Skin of body (tissue), 2 donors: ENCODE results near the gene STYXL1. TPM values are rescaled to one million over a fixed set of nuclear protein-coding genes. Genes with fewer than 3 reads are reported as not detected.
"Not testable (repeated sequence)": the region's sequence is repeated elsewhere in the genome, so short reads cannot be mapped to it uniquely, and the experiment has no call there.

Source experiments
- DNase-seq: peaks from one replicate; lab custom pipeline; 2025; lab: John Stamatoyannopoulos, UW
- total RNA-seq: library from RNA; depleted of rRNA; stranded (reverse); fragments of >200 nt; gene quantifications from one replicate; pipeline ENCODE4 v1.2.3, GENCODE V29; 2014

STYXL1 gene
- total RNA-seq, 1 donor from 2014 or later = 20.1 TPM

- peak; percentile 10 for DNase-seq
These were observed 10.5 kb downstream of the STYXL1 start for GRCh38 chr7:76037310-76037709.

DNA sequence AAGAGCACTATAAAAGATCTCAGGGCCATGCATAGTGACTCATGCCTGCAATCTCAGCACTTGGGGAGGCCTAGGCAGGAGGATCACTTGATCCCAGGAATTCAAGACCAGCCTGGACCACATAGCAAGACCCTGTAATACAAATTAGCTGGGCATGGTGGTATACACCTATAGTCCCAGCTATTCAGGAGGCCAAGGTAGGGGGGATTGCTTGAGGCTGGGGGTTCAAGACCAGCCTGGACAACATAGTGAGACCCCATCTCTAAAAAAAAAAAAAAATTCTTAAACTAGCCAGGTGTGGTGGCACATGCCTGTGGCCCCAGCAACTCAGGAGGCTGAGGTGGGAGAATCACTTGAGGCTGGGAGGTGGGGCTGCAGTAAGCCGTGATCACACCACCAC lies 15.8 kb downstream of the STYXL1 start:
- DNase-seq = no peak

GRCh38 chr7:76029682-76030081 lies 18.1 kb downstream of the STYXL1 start:
- not testable (repeated sequence) for DNase-seq

- DNase-seq = no peak
These were observed 24.8 kb downstream of the STYXL1 start for GRCh38 chr7:76023002-76023401.

GRCh38 chr7:76022026-76022780 lies 25.6 kb downstream of the STYXL1 start:
- no peak for DNase-seq

DNA sequence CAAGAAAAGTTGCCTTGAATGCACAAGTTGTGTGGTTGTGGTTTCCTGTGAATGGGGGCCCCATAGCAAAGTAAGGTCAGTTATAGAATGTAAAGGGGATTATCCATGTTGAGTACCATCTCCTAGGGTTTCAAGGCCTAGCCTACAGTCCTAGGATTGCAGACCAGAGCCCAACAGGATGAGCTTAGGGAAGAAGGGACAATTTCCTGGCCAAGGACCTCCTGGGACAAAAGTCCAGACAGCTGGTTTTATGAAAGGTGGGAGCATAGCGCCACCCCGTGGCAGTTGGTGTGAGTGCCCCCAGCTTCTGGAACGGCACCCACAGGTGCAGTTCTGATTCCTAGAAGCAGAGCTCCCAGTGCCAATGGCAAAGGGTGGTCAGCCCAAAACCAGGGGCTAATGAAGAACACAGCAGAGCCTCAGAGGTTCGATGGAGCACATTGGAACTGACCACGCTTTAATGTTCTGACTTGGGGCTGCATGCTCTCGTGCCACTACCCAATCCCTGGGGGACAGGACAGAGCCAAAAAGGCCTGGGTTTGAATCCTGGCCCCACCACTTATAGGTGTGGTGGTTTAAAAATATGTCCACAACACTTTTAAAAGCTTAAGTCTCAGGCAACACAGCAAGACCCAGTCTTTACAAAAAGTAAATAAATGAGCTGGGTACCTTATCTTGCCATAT lies 27.6 kb downstream of the STYXL1 start:
- DNase-seq = peak; percentile 28

GRCh38 chr7:76018520-76018919 lies 29.3 kb downstream of the STYXL1 start:
- not testable (repeated sequence) for DNase-seq

DNA sequence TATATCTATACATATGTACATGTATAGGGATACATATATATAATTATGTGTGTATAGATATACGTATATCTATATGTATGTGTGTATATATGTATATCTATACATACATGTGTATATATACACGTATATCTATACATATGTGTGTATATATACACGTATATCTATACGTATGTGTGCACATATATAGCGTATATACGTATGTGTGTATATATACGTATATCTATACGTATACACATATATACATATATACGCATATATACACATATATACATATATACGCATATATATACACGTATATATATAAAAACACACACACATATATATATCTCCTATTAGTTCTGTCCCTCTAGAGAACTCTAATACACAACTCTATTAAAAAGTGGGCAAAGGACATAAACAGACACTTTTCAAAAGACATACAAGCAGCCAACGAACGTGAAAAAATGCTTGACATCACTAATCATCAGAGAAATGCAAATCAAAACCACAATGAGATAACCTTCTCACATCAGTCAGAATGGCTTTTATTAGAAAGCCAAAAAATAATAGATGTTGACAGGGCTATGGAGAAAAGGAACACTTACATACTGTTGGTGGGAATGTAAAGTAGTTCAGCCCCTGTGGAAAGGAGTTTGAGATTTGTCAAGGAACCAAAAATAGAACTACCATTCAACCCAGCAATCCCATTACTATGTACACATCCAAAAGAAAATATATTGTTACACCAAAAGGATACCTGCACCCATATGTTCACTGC lies 31.4 kb downstream of the STYXL1 start:
- DNase-seq = no peak

DNA sequence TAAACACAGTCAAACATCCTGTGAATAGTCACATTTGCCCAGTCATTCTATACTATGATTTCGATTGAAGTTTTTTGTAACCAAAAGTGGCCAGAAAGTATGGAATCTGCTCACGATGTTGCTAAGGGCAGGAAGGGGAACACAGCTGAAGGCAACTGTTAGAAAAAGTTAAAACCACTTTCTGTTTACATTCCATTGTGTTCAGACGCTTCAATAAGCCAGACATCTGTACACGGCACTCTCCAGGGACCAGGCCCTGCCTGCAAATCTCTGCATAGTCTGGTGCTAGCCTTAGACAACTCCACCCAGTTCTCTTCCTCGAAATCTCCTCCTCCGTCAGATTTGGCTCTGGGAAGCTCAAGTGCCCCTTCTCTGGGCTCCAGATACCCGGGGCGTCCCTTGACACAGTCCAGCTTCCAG lies 36.3 kb downstream of the STYXL1 start:
- DNase-seq = peak; percentile 81

DNA sequence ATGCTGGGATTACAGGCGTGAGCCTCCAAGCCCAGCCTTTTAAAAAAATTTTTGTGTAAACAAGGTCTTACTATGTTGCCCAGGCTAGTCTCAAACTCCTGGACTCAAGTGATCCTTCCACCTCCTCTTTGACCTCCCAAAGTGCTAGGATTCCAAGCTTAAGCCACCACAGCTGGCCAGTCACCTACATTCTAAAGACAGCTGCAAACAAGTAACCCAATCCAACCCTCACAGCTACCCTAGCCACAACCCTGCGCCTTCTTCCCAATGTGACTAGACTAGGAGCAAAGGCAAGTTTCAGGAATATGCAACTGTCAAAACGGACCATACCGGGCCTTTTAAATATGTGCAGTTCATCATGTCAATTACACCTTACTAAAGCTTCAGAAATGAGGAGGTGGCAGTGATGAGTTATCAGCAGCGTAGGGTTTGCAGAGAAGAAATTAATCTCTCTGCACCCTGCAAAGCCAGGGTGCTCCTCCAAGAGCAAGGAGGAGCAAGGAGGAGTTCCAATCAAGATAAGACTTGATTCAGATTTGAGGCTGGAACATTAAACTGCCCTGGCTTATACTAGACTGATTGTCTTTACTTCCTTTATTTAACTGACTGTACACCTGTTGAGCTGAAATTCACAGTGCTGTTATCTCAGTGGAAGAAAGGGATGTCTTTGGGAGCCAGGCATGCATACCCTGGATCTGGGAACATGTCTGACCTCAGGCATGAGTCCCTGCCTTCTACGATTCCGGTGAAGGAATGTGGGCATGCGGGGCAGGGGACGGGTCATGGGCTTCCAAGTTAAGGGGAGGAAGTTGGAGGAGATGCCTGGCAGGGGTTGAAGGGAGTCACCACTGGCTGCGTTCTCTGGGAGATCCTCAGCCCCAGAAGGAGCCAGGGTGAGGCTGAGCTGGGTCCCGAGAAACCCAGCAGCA lies 37.9 kb downstream of the STYXL1 start:
- no peak for DNase-seq

DNA sequence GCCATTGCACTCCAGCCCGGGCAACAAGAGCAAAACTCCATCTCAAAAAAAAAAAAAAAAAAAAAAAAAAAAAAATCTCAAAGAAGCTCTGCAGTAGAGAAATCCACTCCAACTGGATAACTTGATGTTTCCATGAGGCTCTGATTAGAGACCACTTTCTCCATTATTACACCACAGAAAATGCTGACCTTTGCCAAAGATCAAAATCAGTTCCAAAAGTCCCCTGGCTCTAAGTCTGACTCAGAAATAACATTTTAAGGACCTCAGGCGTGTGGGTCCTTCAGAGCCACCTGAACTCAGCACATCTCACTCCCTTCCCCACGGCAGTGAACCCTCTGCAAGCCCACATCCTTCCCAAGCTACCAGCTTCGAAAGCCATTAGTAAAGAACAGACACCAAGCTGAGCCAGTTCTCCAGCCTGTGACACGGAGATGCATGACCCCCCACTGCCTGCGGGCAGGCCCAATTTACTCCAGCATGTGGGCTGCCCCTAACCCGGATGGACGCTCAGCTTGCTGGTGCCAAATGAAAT lies 39.6 kb downstream of the STYXL1 start:
- no peak for DNase-seq

- DNase-seq = not testable (repeated sequence)
These were observed 42.8 kb downstream of the STYXL1 start for GRCh38 chr7:76005004-76005403.

DNA sequence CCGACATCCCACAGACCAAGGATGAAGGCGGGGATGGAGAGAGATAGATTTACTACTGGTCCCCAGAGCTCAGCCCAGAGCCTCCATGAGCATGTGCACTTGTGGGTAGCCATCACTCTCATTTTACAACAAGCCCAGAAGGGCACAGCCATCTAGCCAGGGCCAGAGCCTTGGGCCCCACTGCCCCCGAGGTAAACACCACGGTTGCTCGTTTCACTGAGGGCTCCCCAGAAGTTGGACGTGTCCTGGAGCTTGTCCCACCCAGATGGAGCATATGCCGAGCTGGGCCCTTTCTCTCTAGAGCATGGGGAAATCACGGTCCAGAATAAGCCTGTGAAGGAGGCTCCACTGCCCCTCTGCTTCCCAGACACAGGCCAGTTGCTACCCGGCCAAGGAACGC lies 44.4 kb downstream of the STYXL1 start:
- DNase-seq = no peak

DNA sequence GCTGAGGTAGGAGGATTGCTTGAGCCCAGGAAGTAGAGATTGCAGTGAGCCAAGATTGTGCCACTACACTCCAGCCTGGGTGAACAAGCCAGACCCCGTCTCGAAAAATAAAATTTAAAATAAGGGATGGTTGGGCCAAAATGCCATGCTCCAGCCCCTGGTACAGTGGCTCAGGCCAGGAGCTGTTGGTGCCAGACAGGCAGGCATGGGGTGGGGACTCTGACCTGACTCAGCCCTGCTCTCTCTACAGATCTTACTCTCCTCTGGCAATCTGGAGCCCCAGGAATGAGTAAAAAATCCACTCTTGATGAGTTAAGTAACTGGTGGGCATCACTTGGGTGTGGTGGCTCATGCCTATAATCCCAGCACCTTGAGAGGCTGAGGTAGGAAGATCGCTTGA lies 45.0 kb downstream of the STYXL1 start:
- DNase-seq = no peak

GRCh38 chr7:76002139-76002538 lies 45.7 kb downstream of the STYXL1 start:
- no peak for DNase-seq

GRCh38 chr7:76000566-76000965 lies 47.2 kb downstream of the STYXL1 start:
- no peak for DNase-seq

- DNase-seq = no peak
These were observed 49.8 kb downstream of the STYXL1 start for GRCh38 chr7:75998038-75998437.

GRCh38 chr7:75996476-75996875 lies 51.3 kb downstream of the STYXL1 start:
- DNase-seq = no peak

DNA sequence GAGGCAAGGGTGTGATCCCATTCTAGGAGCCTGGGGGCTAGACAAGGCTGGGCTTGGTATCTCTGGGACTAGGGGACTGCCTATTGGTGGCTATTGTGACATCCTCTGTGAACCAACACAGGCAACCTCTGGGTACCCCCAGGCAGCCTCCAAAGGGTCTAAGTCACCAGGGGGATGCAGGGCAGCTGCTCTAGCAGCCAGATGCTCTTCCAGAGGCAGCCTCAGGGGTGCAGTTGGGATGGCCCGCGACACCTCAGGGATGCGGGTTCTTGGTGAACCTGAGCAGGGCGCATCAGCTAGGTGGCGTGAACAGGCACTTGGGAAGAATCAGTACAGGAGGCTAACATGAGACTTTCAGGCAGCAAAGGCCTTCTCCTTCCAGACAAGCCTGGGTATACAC lies 51.8 kb downstream of the STYXL1 start:
- DNase-seq = no peak

DNA sequence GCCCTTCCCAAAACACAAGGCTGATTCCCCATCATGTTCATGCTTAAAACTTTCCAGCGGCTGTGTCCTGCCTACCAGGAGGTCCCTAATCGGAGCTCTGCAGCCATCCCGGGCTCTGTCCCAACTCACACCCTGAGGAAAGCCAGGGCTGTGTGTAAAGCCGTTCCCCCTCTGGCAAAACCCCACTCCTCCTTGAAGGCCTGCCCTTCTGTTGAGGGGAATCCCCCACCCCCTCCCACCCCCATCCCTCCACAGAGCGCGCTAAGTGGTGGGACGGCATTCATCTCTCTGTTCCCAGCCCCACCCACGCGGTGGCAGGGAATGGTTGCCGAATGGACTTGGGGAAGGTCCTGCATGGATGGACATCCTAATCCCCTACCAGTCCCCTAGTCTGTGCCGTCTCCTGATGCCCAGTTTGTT lies 52.7 kb downstream of the STYXL1 start:
- DNase-seq = peak; percentile 3
